K562 (cell line): ENCODE measurements around the gene DYNLT2. TPM values are rescaled to one million over a fixed set of nuclear protein-coding genes. Genes with fewer than 3 reads are reported as not detected.

Source experiments
- ADNP ChIP-seq: fragments of 200-800 bp; sonication (Bioruptor generic); IDR thresholded peaks from 2 replicates; pipeline ENCODE4 v1.6.1; 2016; ENCODE audit warnings: missing genetic modification characterization, missing compliant biosample characterization
- CCAR2 ChIP-seq: fragments of 200-400 bp; formaldehyde crosslinking; IDR thresholded peaks from 2 replicates; pipeline ENCODE4 v1.6.1; 2017; ENCODE audit warnings: mild to moderate bottlenecking, low read depth, low read length
- DPF2 ChIP-seq: fragments of 450-650 bp; IDR thresholded peaks from 2 replicates; pipeline ENCODE4 v1.6.1; 2016
- FIP1L1 ChIP-seq: fragments of 200-400 bp; formaldehyde crosslinking; IDR thresholded peaks from 2 replicates; pipeline ENCODE4 v1.6.1; 2018; ENCODE audit warnings: mild to moderate bottlenecking, low read depth, low read length; ENCODE audit not compliant: poor library complexity, severe bottlenecking
- FOXA1 ChIP-seq: fragments of 450-650 bp; IDR thresholded peaks from 2 replicates; pipeline ENCODE4 v1.6.1; 2016; ENCODE audit warnings: mild to moderate bottlenecking, borderline replicate concordance
- FOXK1 ChIP-seq: sonication (generic); formaldehyde crosslinking; IDR thresholded peaks from 2 replicates; pipeline ENCODE4 v1.8.0; 2022; ENCODE audit warnings: missing genetic modification reagents, mild to moderate bottlenecking, borderline replicate concordance
- GATA2 ChIP-seq: sonication (generic); formaldehyde crosslinking; IDR thresholded peaks from 2 replicates; pipeline ENCODE4 v1.4.0; 2020; ENCODE audit warnings: mild to moderate bottlenecking, missing genetic modification reagents
- HSF4 ChIP-seq: fragments of 250-450 bp; sonication (Bioruptor Pico); IDR thresholded peaks from 2 replicates; pipeline ENCODE4 v2.1.2; 2022; ENCODE audit warnings: mild to moderate bottlenecking, moderate library complexity, borderline replicate concordance
- KDM5B ChIP-seq: fragments of 200-600 bp; sonication (generic); IDR thresholded peaks from 2 replicates; pipeline ENCODE4 v1.6.1; 2012; ENCODE audit warnings: low read depth, mild to moderate bottlenecking, moderate library complexity, low read length, control low read depth, inconsistent platforms; ENCODE audit not compliant: insufficient replicate concordance
- MBD2 ChIP-seq: sonication (generic); IDR thresholded peaks from 2 replicates; pipeline ENCODE4 v1.6.1; 2016; ENCODE audit warnings: low read depth, borderline replicate concordance
- NCOA1 ChIP-seq: fragments of 450-650 bp; IDR thresholded peaks from 2 replicates; pipeline ENCODE4 v1.6.1; 2016; ENCODE audit warnings: low read depth
- NFIC ChIP-seq: fragments of 450-650 bp; IDR thresholded peaks from 2 replicates; pipeline ENCODE4 v1.6.1; 2017; ENCODE audit warnings: mild to moderate bottlenecking, inconsistent platforms
- OTX1 ChIP-seq: fragments of 450-650 bp; formaldehyde crosslinking; IDR thresholded peaks from 2 replicates; pipeline ENCODE4 v1.4.0; 2022; ENCODE audit warnings: mild to moderate bottlenecking
- PRPF4 ChIP-seq: fragments of 200-400 bp; formaldehyde crosslinking; IDR thresholded peaks from one replicate; pipeline ENCODE4 v1.6.1; 2017; ENCODE audit warnings: low read length, low read depth, mild to moderate bottlenecking; ENCODE audit not compliant: insufficient read depth, poor library complexity, severe bottlenecking
- RBM39 ChIP-seq: fragments of 200-400 bp; formaldehyde crosslinking; optimal IDR thresholded peaks from 2 replicates; pipeline ENCODE3; 2018; ENCODE audit warnings: low read depth, low read length
- TOE1 ChIP-seq, 2 experiments: fragments of 450-650 bp in 1 of 2; sonication (generic) in 1 of 2; formaldehyde crosslinking in 1 of 2; IDR thresholded peaks; 2 replicates each; pipeline versions ENCODE4 v1.7.1 to v1.8.0; 2016 to 2022; ENCODE audit warnings: borderline replicate concordance in 2 of 2, mild to moderate bottlenecking in 2 of 2, antibody characterized with exemption in 1 of 2, inconsistent platforms in 1 of 2, low read depth in 1 of 2, missing genetic modification reagents in 1 of 2, moderate library complexity in 1 of 2
- ZNF347 ChIP-seq: fragments of 450-650 bp; formaldehyde crosslinking; IDR thresholded peaks from 2 replicates; pipeline ENCODE4 v1.4.0; 2020; ENCODE audit warnings: low read depth, mild to moderate bottlenecking, moderate library complexity
- ZNF75A ChIP-seq: fragments of 450-650 bp; formaldehyde crosslinking; IDR thresholded peaks from 2 replicates; pipeline ENCODE4 v1.4.0; 2020; ENCODE audit warnings: mild to moderate bottlenecking
- polyA plus RNA-seq, 8 experiments: library from polyadenylated mRNA; depleted of rRNA in 4 of 8; stranded (reverse) in 5 of 8; unstranded in 3 of 8; fragments of >200 nt; fragmentation: Nextera tagmentation in 2 of 8; fragmentation: Illumina TruSeq in 1 of 8; extraction: Ambion mirVana in 2 of 8; extraction: Trizol in 1 of 8; gene quantifications; 2 replicates each; pipeline versions ENCODE4 v1.2.1 to v1.2.3, GENCODE V29; 2011 to 2014; ENCODE audit warnings: inconsistent platforms in 1 of 8, missing spikeins in 1 of 8
- total RNA-seq, 7 experiments: library from RNA; depleted of rRNA in 6 of 7; stranded (reverse); fragments of >200 nt in 6 of 7; fragmentation: Illumina TruSeq in 2 of 7; extraction: Trizol in 2 of 7; gene quantifications; 2 replicates each; pipeline versions ENCODE4 v1.2.1 to v1.2.3, GENCODE V29; 2011 to 2021; ENCODE audit warnings: low replicate concordance in 1 of 7
- TF ChIP-seq, protein P1 (sequence below): sonication (generic); formaldehyde crosslinking; IDR thresholded peaks from 2 replicates; pipeline ENCODE4 v1.8.0; 2022; ENCODE audit warnings: mild to moderate bottlenecking, missing genetic modification reagents
- TF ChIP-seq, protein P2 (sequence below): IDR thresholded peaks from 2 replicates; pipeline ENCODE4 v1.6.1; 2016; ENCODE audit warnings: missing genetic modification characterization, missing compliant biosample characterization
- TF ChIP-seq, protein P3 (sequence below): IDR thresholded peaks from 2 replicates; pipeline ENCODE4 v1.6.1; 2012; ENCODE audit warnings: low read depth, low read length, improper control_type of control experiment, borderline replicate concordance
- TF ChIP-seq, protein P4 (sequence below): fragments of 250-450 bp; sonication (Bioruptor Pico); IDR thresholded peaks from 2 replicates; pipeline ENCODE4 v1.5.1; 2021; ENCODE audit warnings: mild to moderate bottlenecking

DYNLT2 gene
- total and polyA plus RNA-seq, 9 of the 15 experiments (the other 6 are each of a cell fraction or from before 2014, with no cell fraction given): 2.0 to 12.8 (median 6.3) TPM

DNA sequence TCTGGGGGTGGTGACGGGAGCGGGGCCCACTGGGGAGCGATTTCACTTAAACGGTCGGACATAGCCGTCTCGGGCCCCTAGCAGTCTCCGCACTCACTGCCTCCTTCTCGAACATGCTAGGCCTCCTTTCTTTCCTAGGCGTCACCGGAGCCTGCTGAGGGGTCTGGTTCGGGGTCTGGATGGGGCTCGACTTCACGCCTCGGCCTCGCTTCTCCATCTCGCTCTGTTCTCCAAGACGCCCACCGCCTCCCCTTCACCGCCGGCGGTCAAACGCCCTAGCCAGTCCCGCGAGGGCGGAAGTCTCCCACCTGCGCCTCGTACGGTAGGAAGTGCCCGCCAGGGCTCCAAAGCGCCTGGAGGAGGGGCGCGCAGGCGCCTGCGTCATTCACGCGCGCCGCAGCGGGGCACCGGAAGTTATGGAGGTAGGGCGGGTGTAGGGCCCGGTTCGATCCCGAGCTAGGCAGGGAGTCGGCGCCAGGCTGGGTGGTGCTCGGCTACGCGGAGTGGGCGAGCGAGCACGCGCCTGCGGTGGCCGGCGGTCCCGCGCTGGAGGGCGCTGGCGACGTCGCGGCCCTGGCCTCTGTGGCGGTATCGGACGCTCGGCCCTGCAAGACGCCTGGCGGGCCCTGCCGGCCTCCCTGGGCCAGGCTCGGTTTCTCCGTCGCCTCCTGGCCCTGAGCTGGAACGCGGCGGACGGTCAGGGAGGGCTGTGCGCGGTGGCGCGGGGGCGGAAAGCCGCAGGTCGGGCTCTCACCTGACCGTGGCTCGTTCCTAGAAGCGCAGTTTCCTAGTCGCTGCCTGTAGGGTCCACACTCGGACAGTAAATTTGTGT, at the start of gene DYNLT2, which contains the start of gene ERMARD (continued):
- TF ChIP-seq MBD2 (peak; percentile 80; the same call in 1 of the 2 replicates), OTX1 (peak; percentile 85; the same call in 1 of the 2 replicates), RBM39 (peak; percentile 33), KDM5B (peak; percentile 83), ADNP (tag) (no peak), FOXA1 (no peak), DPF2 (0 out of 2 replicates have a peak, but pooled peaks have one; percentile 49), GATA2 (no peak), TOE1 (IDR thresholded peaks at IDR 0.05; ENCODE audit: borderline replicate concordance) (0 out of 2 replicates have a peak, but pooled peaks have one; percentile 49), TOE1 (CRISPR knock-in tag; IDR thresholded peaks at IDR 0.05; ENCODE audit: borderline replicate concordance, low read depth) (no peak), NFIC (peak; percentile 68), NCOA1 (no peak), HSF4 (no peak), FIP1L1 (peak; percentile 96), ZNF75A (CRISPR knock-in tag) (no peak), CCAR2 (no peak), ZNF347 (CRISPR knock-in tag) (no peak), FOXK1 (CRISPR knock-in tag) (peak; percentile 91; the same call in 1 of the 2 replicates), PRPF4 (peak; percentile 67)
- TF ChIP-seq, protein P1, sequence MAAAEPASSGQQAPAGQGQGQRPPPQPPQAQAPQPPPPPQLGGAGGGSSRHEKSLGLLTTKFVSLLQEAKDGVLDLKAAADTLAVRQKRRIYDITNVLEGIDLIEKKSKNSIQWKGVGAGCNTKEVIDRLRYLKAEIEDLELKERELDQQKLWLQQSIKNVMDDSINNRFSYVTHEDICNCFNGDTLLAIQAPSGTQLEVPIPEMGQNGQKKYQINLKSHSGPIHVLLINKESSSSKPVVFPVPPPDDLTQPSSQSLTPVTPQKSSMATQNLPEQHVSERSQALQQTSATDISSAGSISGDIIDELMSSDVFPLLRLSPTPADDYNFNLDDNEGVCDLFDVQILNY (CRISPR knock-in tag): peak; percentile 85; the same call in 1 of the 2 replicates
- TF ChIP-seq, protein P2, sequence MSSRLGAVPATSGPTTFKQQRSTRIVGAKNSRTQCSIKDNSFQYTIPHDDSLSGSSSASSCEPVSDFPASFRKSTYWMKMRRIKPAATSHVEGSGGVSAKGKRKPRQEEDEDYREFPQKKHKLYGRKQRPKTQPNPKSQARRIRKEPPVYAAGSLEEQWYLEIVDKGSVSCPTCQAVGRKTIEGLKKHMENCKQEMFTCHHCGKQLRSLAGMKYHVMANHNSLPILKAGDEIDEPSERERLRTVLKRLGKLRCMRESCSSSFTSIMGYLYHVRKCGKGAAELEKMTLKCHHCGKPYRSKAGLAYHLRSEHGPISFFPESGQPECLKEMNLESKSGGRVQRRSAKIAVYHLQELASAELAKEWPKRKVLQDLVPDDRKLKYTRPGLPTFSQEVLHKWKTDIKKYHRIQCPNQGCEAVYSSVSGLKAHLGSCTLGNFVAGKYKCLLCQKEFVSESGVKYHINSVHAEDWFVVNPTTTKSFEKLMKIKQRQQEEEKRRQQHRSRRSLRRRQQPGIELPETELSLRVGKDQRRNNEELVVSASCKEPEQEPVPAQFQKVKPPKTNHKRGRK: no peak
- TF ChIP-seq, protein P3, sequence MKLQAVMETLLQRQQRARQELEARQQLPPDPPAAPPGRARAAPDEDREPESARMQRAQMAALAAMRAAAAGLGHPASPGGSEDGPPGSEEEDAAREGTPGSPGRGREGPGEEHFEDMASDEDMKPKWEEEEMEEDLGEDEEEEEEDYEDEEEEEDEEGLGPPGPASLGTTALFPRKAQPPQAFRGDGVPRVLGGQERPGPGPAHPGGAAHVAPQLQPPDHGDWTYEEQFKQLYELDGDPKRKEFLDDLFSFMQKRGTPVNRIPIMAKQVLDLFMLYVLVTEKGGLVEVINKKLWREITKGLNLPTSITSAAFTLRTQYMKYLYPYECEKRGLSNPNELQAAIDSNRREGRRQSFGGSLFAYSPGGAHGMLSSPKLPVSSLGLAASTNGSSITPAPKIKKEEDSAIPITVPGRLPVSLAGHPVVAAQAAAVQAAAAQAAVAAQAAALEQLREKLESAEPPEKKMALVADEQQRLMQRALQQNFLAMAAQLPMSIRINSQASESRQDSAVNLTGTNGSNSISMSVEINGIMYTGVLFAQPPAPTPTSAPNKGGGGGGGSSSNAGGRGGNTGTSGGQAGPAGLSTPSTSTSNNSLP: no peak
- TF ChIP-seq, protein P4, sequence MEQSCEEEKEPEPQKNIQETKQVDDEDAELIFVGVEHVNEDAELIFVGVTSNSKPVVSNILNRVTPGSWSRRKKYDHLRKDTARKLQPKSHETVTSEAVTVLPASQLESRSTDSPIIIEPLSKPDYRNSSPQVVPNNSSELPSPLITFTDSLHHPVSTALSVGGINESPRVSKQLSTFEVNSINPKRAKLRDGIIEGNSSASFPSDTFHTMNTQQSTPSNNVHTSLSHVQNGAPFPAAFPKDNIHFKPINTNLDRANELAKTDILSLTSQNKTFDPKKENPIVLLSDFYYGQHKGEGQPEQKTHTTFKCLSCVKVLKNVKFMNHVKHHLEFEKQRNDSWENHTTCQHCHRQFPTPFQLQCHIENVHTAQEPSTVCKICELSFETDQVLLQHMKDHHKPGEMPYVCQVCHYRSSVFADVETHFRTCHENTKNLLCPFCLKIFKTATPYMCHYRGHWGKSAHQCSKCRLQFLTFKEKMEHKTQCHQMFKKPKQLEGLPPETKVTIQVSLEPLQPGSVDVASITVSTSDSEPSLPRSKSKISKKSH (CRISPR knock-in tag): no peak
